H1 (cell line): Measurements from ENCODE around the gene SEC61A1. TPM values are rescaled to one million over a fixed set of nuclear protein-coding genes. Genes with fewer than 3 reads are reported as not detected.

Experiments
- CTCF ChIA-PET: fragments of 300-600 bp; sonication (Branson Sonifier 250); formaldehyde crosslinking; loops from one replicate; lab custom pipeline; 2021; ENCODE audit not compliant: partially characterized antibody; lab: Charles Lee
- POLR2A ChIA-PET: fragments of 300-600 bp; sonication (Branson Sonifier 250); formaldehyde crosslinking; loops from one replicate; lab custom pipeline; 2021; ENCODE audit warnings: inconsistent platforms; ENCODE audit not compliant: partially characterized antibody; lab: Charles Lee
- DNase-seq, 2 experiments: peaks; one replicate each; pipeline versions ENCODE4 v3.0.0 to v3.0.0-alpha.2; 2010 to 2022; ENCODE audit warnings: low spot score in 2 of 2, low read depth in 1 of 2, mixed read lengths in 1 of 2
- FAIRE-seq: peaks from 2 replicates; lab custom pipeline; 2011; peaks lifted over from hg19 to GRCh38; lab: Jason Lieb, UNC
- H2AFZ ChIP-seq: 2 replicates; pipeline ENCODE4 v1.8.1; 2012; ENCODE audit warnings: low read length, inconsistent platforms
- H2AK5ac ChIP-seq: 2 replicates; pipeline ENCODE4 v1.6.1; 2013; ENCODE audit warnings: low read depth, low read length
- H2BK120ac ChIP-seq: replicated peaks from 2 replicates; pipeline ENCODE3; 2013; ENCODE audit warnings: low read depth, low read length, inconsistent platforms
- H2BK12ac ChIP-seq: 2 replicates; pipeline ENCODE4 v1.6.1; 2013; ENCODE audit warnings: low read depth, low read length
- H2BK15ac ChIP-seq: 2 replicates; pipeline ENCODE4 v1.6.1; 2013; ENCODE audit warnings: low read length
- H2BK20ac ChIP-seq: 2 replicates; pipeline ENCODE4 v1.6.1; 2013; ENCODE audit warnings: low read length
- H2BK5ac ChIP-seq: 2 replicates; pipeline ENCODE4 v1.6.1; 2013; ENCODE audit warnings: low read depth, low read length
- H3K14ac ChIP-seq: 2 replicates; pipeline ENCODE4 v1.6.1; 2013; ENCODE audit warnings: inconsistent platforms; ENCODE audit not compliant: insufficient read length
- H3K18ac ChIP-seq: 2 replicates; pipeline ENCODE4 v1.6.1; 2013; ENCODE audit warnings: low read length; ENCODE audit errors: extremely low read depth
- H3K23ac ChIP-seq: 2 replicates; pipeline ENCODE4 v1.6.1; 2013; ENCODE audit warnings: inconsistent platforms; ENCODE audit not compliant: insufficient read length
- H3K23me2 ChIP-seq: 2 replicates; pipeline ENCODE4 v1.6.1; 2013; ENCODE audit warnings: low read depth, low read length
- H3K27ac ChIP-seq: 2 replicates; pipeline ENCODE4 v1.6.1; 2011; ENCODE audit warnings: low read depth, low read length, inconsistent platforms
- H3K27me3 ChIP-seq, 4 experiments: replicated peaks in 1 of 4; 1 replicate in 1 of 4; 2 replicates in 3 of 4; pipeline versions ENCODE4 v1.6.1 to v1.8.1; 2011 to 2013; ENCODE audit warnings: low read length in 3 of 4, mild to moderate bottlenecking in 3 of 4, inconsistent platforms in 2 of 4, mixed read lengths in 2 of 4, moderate library complexity in 1 of 4; ENCODE audit not compliant: control insufficient read depth in 3 of 4, insufficient read depth in 3 of 4; ENCODE audit errors: extremely low read depth in 1 of 4
- H3K36me3 ChIP-seq, 4 experiments: 2 replicates each; pipeline versions ENCODE4 v1.6.1 to v1.8.1; 2011 to 2013; ENCODE audit warnings: mild to moderate bottlenecking in 4 of 4, low read length in 3 of 4, moderate library complexity in 2 of 4, control low read depth in 1 of 4, inconsistent platforms in 1 of 4; ENCODE audit not compliant: insufficient read depth in 4 of 4, control insufficient read depth in 2 of 4
- H3K4ac ChIP-seq: replicated peaks from 2 replicates; pipeline ENCODE3; 2013; ENCODE audit warnings: low read length, low read depth, mixed read lengths, inconsistent platforms; ENCODE audit not compliant: insufficient read length
- H3K4me1 ChIP-seq, 4 experiments: replicated peaks in 1 of 4; 1 replicate in 1 of 4; 2 replicates in 3 of 4; pipeline versions ENCODE4 v1.6.1 to v1.8.1; 2011 to 2013; ENCODE audit warnings: low read length in 3 of 4, inconsistent platforms in 2 of 4, mixed read lengths in 1 of 4; ENCODE audit not compliant: insufficient read depth in 4 of 4, control insufficient read depth in 3 of 4
- H3K4me2 ChIP-seq, 2 experiments: 2 replicates each; pipeline versions ENCODE4 v1.6.1 to v1.8.1; 2011 to 2013; ENCODE audit warnings: low read depth in 2 of 2, low read length in 2 of 2, control low read depth in 1 of 2, inconsistent platforms in 1 of 2, mild to moderate bottlenecking in 1 of 2; ENCODE audit not compliant: insufficient read depth in 1 of 2
- H3K4me3 ChIP-seq, 4 experiments: fragments of 200-600, 300-600 bp in 1 of 4; sonication (generic), shearing (Covaris generic), sonication (Bioruptor Twin) in 1 of 4; 2 replicates each; pipeline versions ENCODE4 v1.5.1 to v1.8.1; 2011 to 2016; ENCODE audit warnings: low read length in 4 of 4, low read depth in 3 of 4, control low read depth in 2 of 4, inconsistent platforms in 2 of 4, mild to moderate bottlenecking in 2 of 4, mixed read lengths in 1 of 4, moderate library complexity in 1 of 4; ENCODE audit not compliant: insufficient read depth in 2 of 4; ENCODE audit errors: extremely low read depth in 1 of 4
- H3K56ac ChIP-seq: replicated peaks from 2 replicates; pipeline ENCODE3; 2013; ENCODE audit warnings: low read depth, mild to moderate bottlenecking, mixed read lengths, low read length, inconsistent platforms; ENCODE audit not compliant: insufficient read length
- H3K79me1 ChIP-seq: 2 replicates; pipeline ENCODE4 v1.6.1; 2013; ENCODE audit warnings: low read depth, low read length, control low read depth
- H3K79me2 ChIP-seq, 2 experiments: 2 replicates each; pipeline versions ENCODE4 v1.6.1 to v1.8.1; 2012 to 2013; ENCODE audit warnings: low read length in 2 of 2, mild to moderate bottlenecking in 2 of 2, inconsistent platforms in 1 of 2; ENCODE audit not compliant: insufficient read depth in 2 of 2, control insufficient read depth in 1 of 2
- H3K9ac ChIP-seq, 4 experiments: replicated peaks in 1 of 4; 1 replicate in 1 of 4; 2 replicates in 3 of 4; pipeline versions ENCODE4 v1.6.1 to v1.8.1; 2011 to 2013; ENCODE audit warnings: low read depth in 3 of 4, low read length in 3 of 4, control low read depth in 2 of 4, mild to moderate bottlenecking in 2 of 4, moderate library complexity in 2 of 4, inconsistent platforms in 1 of 4; ENCODE audit errors: extremely low read depth in 1 of 4
- H3K9me3 ChIP-seq, 2 experiments: 2 replicates each; pipeline versions ENCODE4 v1.6.1 to v1.8.1; 2012 to 2013; ENCODE audit warnings: mild to moderate bottlenecking in 2 of 2, moderate library complexity in 2 of 2, control low read depth in 1 of 2, inconsistent platforms in 1 of 2, low read depth in 1 of 2, low read length in 1 of 2, mixed read lengths in 1 of 2; ENCODE audit not compliant: insufficient read depth in 2 of 2
- H4K20me1 ChIP-seq, 2 experiments: replicated peaks in 1 of 2; 2 replicates each; pipeline versions ENCODE3 to v1.8.1; 2011 to 2013; ENCODE audit warnings: inconsistent platforms in 2 of 2, low read length in 2 of 2, mild to moderate bottlenecking in 1 of 2; ENCODE audit not compliant: insufficient read depth in 2 of 2, control insufficient read depth in 1 of 2
- H4K5ac ChIP-seq: 2 replicates; pipeline ENCODE4 v1.6.1; 2013; ENCODE audit warnings: low read length, low read depth, mixed read lengths, inconsistent platforms; ENCODE audit not compliant: insufficient read length
- H4K8ac ChIP-seq: 2 replicates; pipeline ENCODE4 v1.8.0; 2013; ENCODE audit warnings: mild to moderate bottlenecking, moderate library complexity, low read length, inconsistent platforms; ENCODE audit not compliant: insufficient read depth; ENCODE audit errors: extremely low read depth
- H4K91ac ChIP-seq: replicated peaks from 2 replicates; pipeline ENCODE3; 2013; ENCODE audit warnings: low read length, mixed read lengths, inconsistent platforms; ENCODE audit not compliant: insufficient read length
- CBX8 ChIP-seq: fragments of 300-800, 300-1000 bp; sonication (generic); IDR thresholded peaks from 2 replicates; pipeline ENCODE4 v1.7.1; 2016; ENCODE audit warnings: low read depth, low read length, borderline replicate concordance
- EP300 ChIP-seq, 2 experiments: IDR thresholded peaks; 1 replicate in 1 of 2; 2 replicates in 1 of 2; pipeline ENCODE4 v1.6.1; 2011 to 2012; ENCODE audit warnings: low read depth in 2 of 2, low read length in 2 of 2, mild to moderate bottlenecking in 2 of 2, borderline replicate concordance in 1 of 2, inconsistent platforms in 1 of 2, moderate library complexity in 1 of 2
- KDM1A ChIP-seq: fragments of 200-600, 300-600 bp; sonication (generic); IDR thresholded peaks from 2 replicates; pipeline ENCODE4 v1.7.1; 2016; ENCODE audit warnings: mild to moderate bottlenecking, low read length, borderline replicate concordance
- SIX5 ChIP-seq: IDR thresholded peaks from 2 replicates; pipeline ENCODE4 v1.6.1; 2011; ENCODE audit warnings: mild to moderate bottlenecking, low read depth, low read length
- WGBS, 2 experiments: shearing (Covaris generic) in 1 of 2; methylation state at CpG; one replicate each; pipeline versions ENCODE4 v1.1.6 to v1.1.7; 2013 to 2015; ENCODE audit warnings: low lambda C conversion rate in 2 of 2, mixed read lengths in 2 of 2, inconsistent platforms in 1 of 2, low coverage in 1 of 2, missing lambda C conversion rate in 1 of 2; ENCODE audit not compliant: insufficient replicate concordance in 2 of 2, insufficient coverage in 1 of 2, insufficient read length in 1 of 2; ENCODE audit errors: extremely low coverage in 1 of 2, missing lambda C conversion rate in 1 of 2; 5-methylcytosine and 5-hydroxymethylcytosine counted together
- polyA plus RNA-seq, 7 experiments: library from polyadenylated mRNA; depleted of rRNA in 3 of 7; stranded (reverse) in 5 of 7; unstranded in 2 of 7; fragments of >200 nt in 5 of 7; fragments of 200-250 nt in 2 of 7; gene quantifications; 1 replicate in 5 of 7; 2 replicates in 1 of 7; 4 replicates in 1 of 7; pipeline versions ENCODE4 v1.2.1 to v1.2.3, GENCODE V29; 2011 to 2013; ENCODE audit warnings: missing spikeins in 2 of 7, mixed read lengths in 2 of 7
- total RNA-seq: library from RNA; stranded (reverse); fragmentation: NEBNext Ultra II Directional; extraction: Animal tissue kit (Norgen Biotek cat#: 25700); gene quantifications from 2 replicates; pipeline ENCODE4 v1.2.1, GENCODE V29; 2021

Gene SEC61A1
- total and polyA plus RNA-seq, 2 of the 8 experiments (the other 6 are each of a cell fraction or from before 2014, with no cell fraction given) = 133 to 165 TPM

DNA sequence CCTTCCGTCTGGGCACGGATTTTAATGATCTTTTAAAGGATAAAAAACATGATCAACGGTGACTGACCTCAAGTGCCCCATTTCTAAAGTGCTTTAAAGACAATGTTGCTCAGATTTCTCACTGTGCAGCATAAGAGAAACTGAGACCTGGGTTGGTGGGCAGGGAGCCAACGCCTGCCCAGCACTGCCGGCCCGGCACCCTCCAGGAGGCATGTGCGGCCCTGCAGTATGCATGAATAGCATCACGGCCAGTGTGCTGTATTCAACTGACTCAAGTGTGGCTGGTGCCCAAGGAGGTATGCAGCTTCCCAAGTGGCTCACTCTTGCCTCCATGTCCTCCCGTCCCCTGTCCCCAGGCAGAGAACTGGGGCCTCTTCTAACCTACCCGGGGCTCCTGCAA, 30.3 kb downstream of the SEC61A1 start:
- peaks cover 0 to 2% (median under 1%) of the 10 kb centered on the region in 4 experiments; a peak in 1 of 7 replicates for H3K4me1 ChIP-seq
- H4K20me1 ChIP-seq = peaks cover 8 to 31% of the 10 kb centered on the region in 2 experiments
- no peak overlapping the region for H3K18ac ChIP-seq
- no peak overlapping the region for H3K23ac ChIP-seq
- H2BK120ac ChIP-seq = no peak overlapping the region
- no peak overlapping the region for H3K14ac ChIP-seq
- WGBS, 2 experiments = 88% methylated on average over 10 of the region's 10 CpGs; no CpG with 5 or more reads in 1 of the 2 experiments
- no peak overlapping the region for H3K4me2 ChIP-seq
- no peak overlapping the region for H3K4ac ChIP-seq
- H3K36me3 ChIP-seq = peaks cover 18 to 70% (median 46%) of the 10 kb centered on the region in 4 experiments
- no peak overlapping the region for H3K56ac ChIP-seq
- H3K79me1 ChIP-seq = no peaks in the 10 kb centered on the region; the same call in 1 of the 2 replicates
- ChIA-PET POLR2A (no interaction called here), CTCF (interaction anchor here (0.9 to 4.0 kb wide), 5 partner anchors 9 to 14 kb away, joined by 3 to 27 read pairs (median 5); no protein-coding TSS in a partner anchor)
- H2AK5ac ChIP-seq = no peak overlapping the region
- H2BK20ac ChIP-seq = no peak overlapping the region
- no peak for DNase-seq
- no peak for FAIRE-seq
- no peak overlapping the region for H4K91ac ChIP-seq
- no peak overlapping the region for H2AFZ ChIP-seq
- H3K4me3 ChIP-seq = no peak overlapping the region
- no peaks in the 10 kb centered on the region for H3K79me2 ChIP-seq
- H2BK15ac ChIP-seq = no peak overlapping the region
- no peak overlapping the region for H2BK5ac ChIP-seq
- H3K23me2 ChIP-seq = no peaks in the 10 kb centered on the region
- no peak overlapping the region for H4K5ac ChIP-seq
- no peak overlapping the region for H3K9ac ChIP-seq
- H3K27ac ChIP-seq = no peak overlapping the region
- peaks cover 0 to under 1% (median 0%) of the 10 kb centered on the region in 4 experiments; a peak in 2 of 7 replicates for H3K27me3 ChIP-seq
- H4K8ac ChIP-seq = 0 out of 2 replicates have a peak overlapping the region, but pooled peaks have one; percentile 12
- H3K9me3 ChIP-seq = no peaks in the 10 kb centered on the region
- H2BK12ac ChIP-seq = no peak overlapping the region
- TF ChIP-seq KDM1A (no peak), SIX5 (no peak), CBX8 (no peak), EP300 (IDR thresholded peaks at IDR 0.05; ENCODE audit: borderline replicate concordance in 1 of 2, low read depth in 2 of 2, low read length in 2 of 2) (no peak)
